HCT116 (cell line): ENCODE measurements around the gene RPL18. TPM values are rescaled to one million over a fixed set of nuclear protein-coding genes. Genes with fewer than 3 reads are reported as not detected.

Source experiments
- ATAC-seq: fragments of 200-7000 bp; cut with Tn5 transposase; 2 replicates; pipeline ENCODE4 v1.9.1; 2020; ENCODE audit warnings: mild to moderate bottlenecking, moderate library complexity
- BruUV-seq: library from RNA; stranded (reverse); fragments of 400-500 nt; replicated peaks from 2 replicates; lab custom pipeline; 2021; lab: Mats Ljungman, UMichigan
- CTCF ChIA-PET: fragments of 300-600 bp; sonication (Branson Sonifier 250); formaldehyde crosslinking; loops from one replicate; lab custom pipeline; 2021; ENCODE audit warnings: antibody characterized with exemption; lab: Charles Lee
- POLR2A ChIA-PET: fragments of 300-600, 350-600 bp; sonication (Branson Sonifier 250); formaldehyde crosslinking; loops from one replicate; lab custom pipeline; 2021; ENCODE audit warnings: antibody characterized with exemption; lab: Charles Lee
- RAD21 ChIA-PET, 2 experiments: fragments of 300-600 bp; sonication (Branson Sonifier 250); formaldehyde crosslinking; loops; one replicate each; lab custom pipeline; 2023; ENCODE audit warnings: low total read pairs in 2 of 2; ENCODE audit not compliant: uncharacterized antibody in 2 of 2, unreplicated experiment in 2 of 2, low non-redundant PET in 1 of 2; lab: Charles Lee
- DNase-seq: peaks from one replicate; pipeline ENCODE4 v3.0.0-alpha.2; 2010; ENCODE audit warnings: low read depth, low spot score
- H2AFZ ChIP-seq: fragments of 200-600 bp; shearing (Covaris generic), sonication (generic); 2 replicates; pipeline ENCODE4 v1.6.1; 2017; ENCODE audit warnings: low read depth, mixed run types, mixed read lengths, antibody characterized with exemption, low read length; ENCODE audit not compliant: poor library complexity, severe bottlenecking
- H3K27ac ChIP-seq: 2 replicates; pipeline ENCODE4 v1.5.1; 2012; ENCODE audit warnings: low read depth, low read length
- H3K27me3 ChIP-seq: fragments of 200-600 bp; sonication (generic); 2 replicates; pipeline ENCODE4 v1.6.1; 2016; ENCODE audit warnings: mixed run types, low read length, mixed read lengths; ENCODE audit not compliant: insufficient read depth
- H3K36me3 ChIP-seq, 2 experiments: fragments of 200-500 bp in 1 of 2; fragments of 200-600 bp in 1 of 2; sonication (Bioruptor generic) in 1 of 2; sonication (generic) in 1 of 2; 2 replicates each; pipeline versions ENCODE4 v1.5.1 to v1.6.1; 2014 to 2016; ENCODE audit warnings: low read length in 2 of 2, inconsistent platforms in 1 of 2, mixed read lengths in 1 of 2, mixed run types in 1 of 2; ENCODE audit not compliant: insufficient read depth in 2 of 2, control insufficient read depth in 1 of 2
- H3K4me1 ChIP-seq, 2 experiments: fragments of 200-600 bp in 1 of 2; sonication (generic) in 1 of 2; 2 replicates each; pipeline versions ENCODE4 v1.5.1 to v1.6.1; 2012 to 2017; ENCODE audit warnings: low read length in 2 of 2, inconsistent platforms in 1 of 2, mild to moderate bottlenecking in 1 of 2, mixed read lengths in 1 of 2, mixed run types in 1 of 2, moderate library complexity in 1 of 2; ENCODE audit not compliant: insufficient read depth in 2 of 2, control insufficient read depth in 1 of 2
- H3K4me2 ChIP-seq: fragments of 200-600 bp; sonication (generic); 2 replicates; pipeline ENCODE4 v1.6.1; 2017; ENCODE audit warnings: mixed run types, low read length, mixed read lengths
- H3K4me3 ChIP-seq, 2 experiments: fragments of 200-600 bp in 1 of 2; sonication (generic) in 1 of 2; replicated peaks in 1 of 2; 2 replicates each; pipeline ENCODE4 v1.5.1; 2011 to 2016; ENCODE audit warnings: low read length in 2 of 2, control low read depth in 1 of 2, low read depth in 1 of 2, mild to moderate bottlenecking in 1 of 2, mixed read lengths in 1 of 2, mixed run types in 1 of 2
- H3K79me2 ChIP-seq: fragments of 200-600 bp; sonication (generic); 2 replicates; pipeline ENCODE4 v1.6.1; 2017; ENCODE audit warnings: mild to moderate bottlenecking, mixed run types, low read length, moderate library complexity, mixed read lengths; ENCODE audit not compliant: insufficient read depth
- H3K9ac ChIP-seq: fragments of 200-600 bp; sonication (generic); 2 replicates; pipeline ENCODE4 v1.6.1; 2016; ENCODE audit warnings: low read length, mixed read lengths
- H3K9me2 ChIP-seq: fragments of 200-600 bp; sonication (generic), shearing (Covaris generic); 2 replicates; pipeline ENCODE4 v1.6.1; 2017; ENCODE audit warnings: mixed run types, mild to moderate bottlenecking, moderate library complexity; ENCODE audit not compliant: insufficient read depth
- H3K9me3 ChIP-seq, 2 experiments: fragments of 200-500 bp in 1 of 2; fragments of 200-600 bp in 1 of 2; sonication (Bioruptor generic) in 1 of 2; sonication (generic) in 1 of 2; 2 replicates each; pipeline ENCODE4 v1.6.1; 2014 to 2017; ENCODE audit warnings: low read length in 2 of 2, mixed read lengths in 2 of 2, inconsistent platforms in 1 of 2, low read depth in 1 of 2, mild to moderate bottlenecking in 1 of 2, mixed run types in 1 of 2, moderate library complexity in 1 of 2; ENCODE audit not compliant: control insufficient read depth in 1 of 2, insufficient read depth in 1 of 2
- H4K20me1 ChIP-seq: fragments of 200-600 bp; sonication (generic), shearing (Covaris generic); 2 replicates; pipeline ENCODE4 v1.6.1; 2017; ENCODE audit warnings: mixed run types, mild to moderate bottlenecking, moderate library complexity; ENCODE audit not compliant: insufficient read depth
- CBX3 ChIP-seq: IDR thresholded peaks from 2 replicates; pipeline ENCODE4 v1.6.1; 2012; ENCODE audit warnings: low read depth
- CEBPB ChIP-seq: IDR thresholded peaks from 2 replicates; pipeline ENCODE4 v1.6.1; 2012; ENCODE audit warnings: low read depth
- EGR1 ChIP-seq: IDR thresholded peaks from 2 replicates; pipeline ENCODE4 v1.6.1; 2012; ENCODE audit warnings: low read depth
- ELF1 ChIP-seq: IDR thresholded peaks from 2 replicates; pipeline ENCODE4 v1.6.1; 2012; ENCODE audit warnings: low read depth, borderline replicate concordance
- EZH2phosphoT487 ChIP-seq: fragments of 200-600 bp; IDR thresholded peaks from 2 replicates; pipeline ENCODE4 v1.6.1; 2018; ENCODE audit warnings: antibody characterized with exemption, borderline replicate concordance
- JUND ChIP-seq: IDR thresholded peaks from 2 replicates; pipeline ENCODE4 v1.6.1; 2012
- POLR2A ChIP-seq: IDR thresholded peaks from 2 replicates; pipeline ENCODE4 v1.7.0; 2011; ENCODE audit warnings: borderline replicate concordance; ENCODE audit not compliant: insufficient read depth, insufficient read length; ENCODE audit errors: extremely low read depth
- RAD21 ChIP-seq: IDR thresholded peaks from 2 replicates; pipeline ENCODE4 v1.6.1; 2012; ENCODE audit warnings: low read depth, mild to moderate bottlenecking
- SIN3A ChIP-seq: IDR thresholded peaks from 2 replicates; pipeline ENCODE4 v1.6.1; 2012; ENCODE audit warnings: low read depth
- SP1 ChIP-seq: IDR thresholded peaks from 2 replicates; pipeline ENCODE4 v1.6.1; 2012; ENCODE audit warnings: low read depth
- SRF ChIP-seq: IDR thresholded peaks from 2 replicates; pipeline ENCODE4 v1.6.1; 2012; ENCODE audit warnings: low read depth
- TCF7L2 ChIP-seq: IDR thresholded peaks from 2 replicates; pipeline ENCODE4 v1.7.0; 2011; ENCODE audit warnings: borderline replicate concordance, inconsistent platforms; ENCODE audit not compliant: insufficient read depth, insufficient read length; ENCODE audit errors: extremely low read depth
- YY1 ChIP-seq: IDR thresholded peaks from 2 replicates; pipeline ENCODE4 v1.6.1; 2011; ENCODE audit warnings: low read length, low read depth, moderate library complexity, mild to moderate bottlenecking; ENCODE audit not compliant: insufficient replicate concordance; ENCODE audit errors: extremely low read depth
- ZFX ChIP-seq: fragments of 450-650 bp; IDR thresholded peaks from 2 replicates; pipeline ENCODE4 v1.6.1; 2017
- ZNF274 ChIP-seq: fragments of 200-500 bp; sonication (Bioruptor generic); IDR thresholded peaks from 2 replicates; pipeline ENCODE4 v1.6.1; 2014; ENCODE audit warnings: mild to moderate bottlenecking, low read depth, low read length, inconsistent platforms
- intact Hi-C: fragments of 100-400 bp; cut with micrococcal nuclease; formaldehyde crosslinking; loops from 2 replicates; pipeline ENCODE4 v1.10.0; 2022
- total RNA-seq: library from RNA; stranded (reverse); gene quantifications from one replicate; pipeline ENCODE4 v1.2.1, GENCODE V29; 2021; ENCODE audit not compliant: unreplicated experiment
- TF ChIP-seq, protein P1 (sequence below): IDR thresholded peaks from 2 replicates; pipeline ENCODE4 v1.6.1; 2012
- TF ChIP-seq, protein P2 (sequence below): IDR thresholded peaks from 2 replicates; pipeline ENCODE4 v1.6.1; 2012
- TF ChIP-seq, protein P3 (sequence below), 3 experiments: fragments of 200-600 bp in 1 of 3; sonication (generic) in 1 of 3; IDR thresholded peaks in 2 of 3; conservative IDR thresholded peaks in 1 of 3; 2 replicates each; pipeline ENCODE4 v1.5.1; 2012 to 2017; ENCODE audit warnings: low read depth in 2 of 3, low read length in 2 of 3, antibody characterized with exemption in 1 of 3, borderline replicate concordance in 1 of 3, control low read depth in 1 of 3, mild to moderate bottlenecking in 1 of 3, mixed read lengths in 1 of 3, mixed run types in 1 of 3, moderate library complexity in 1 of 3; ENCODE audit not compliant: insufficient read depth in 1 of 3
- TF ChIP-seq, protein P4 (sequence below): IDR thresholded peaks from 2 replicates; pipeline ENCODE4 v1.6.1; 2011; ENCODE audit warnings: mild to moderate bottlenecking, low read length, moderate library complexity; ENCODE audit not compliant: insufficient replicate concordance; ENCODE audit errors: extremely low read depth
- TF ChIP-seq, protein P5 (sequence below): IDR thresholded peaks from 2 replicates; pipeline ENCODE4 v1.6.1; 2012; ENCODE audit warnings: low read depth

The RPL18 gene
- total RNA-seq, 1 experiment from 2014 or later, result 2,006 TPM

DNA sequence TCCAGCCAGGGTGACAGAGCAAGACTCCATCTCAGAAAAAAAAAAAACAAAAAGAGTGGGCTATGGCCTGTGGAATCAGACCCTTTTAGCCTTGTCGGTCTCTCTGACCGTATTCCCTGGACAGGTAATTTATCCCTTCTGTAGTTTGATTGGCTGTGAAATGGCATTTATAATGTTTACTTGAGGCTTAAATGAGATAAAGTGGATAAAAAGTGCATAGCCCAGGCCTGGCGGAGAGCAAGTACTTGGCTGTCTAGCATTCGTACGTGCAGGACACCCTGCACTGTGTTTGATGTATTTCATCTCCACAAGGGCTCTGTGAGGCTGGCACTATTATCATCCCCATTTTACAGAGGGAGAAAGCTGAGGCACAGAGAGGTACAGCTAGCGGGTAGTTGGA lies 46.8 kb upstream of the RPL18 start:
- POLR2A ChIA-PET, result no interaction called here
- ATAC-seq (no peak), DNase-seq (no peak)
- no TSS peak for BruUV-seq
- Histone ChIP-seq H3K4me1 (peaks cover under 1 to 7% of the 10 kb centered on the region in 2 experiments; a peak in 3 of 4 replicates), H3K9me2 (no peaks in the 10 kb centered on the region), H3K36me3 (no peaks in the 10 kb centered on the region), H3K4me2 (no peak overlapping the region), H3K9ac (no peak overlapping the region), H3K9me3 (no peaks in the 10 kb centered on the region), H3K79me2 (no peaks in the 10 kb centered on the region), H3K4me3 (no peak overlapping the region), H3K27ac (no peak overlapping the region), H2AFZ (no peak overlapping the region), H3K27me3 (no peaks in the 10 kb centered on the region), H4K20me1 (no peaks in the 10 kb centered on the region)
- RAD21 ChIA-PET, result no interaction called here
- intact Hi-C loops, result no loop called here
- CTCF ChIA-PET, result no interaction called here
- TF ChIP-seq, protein P1, sequence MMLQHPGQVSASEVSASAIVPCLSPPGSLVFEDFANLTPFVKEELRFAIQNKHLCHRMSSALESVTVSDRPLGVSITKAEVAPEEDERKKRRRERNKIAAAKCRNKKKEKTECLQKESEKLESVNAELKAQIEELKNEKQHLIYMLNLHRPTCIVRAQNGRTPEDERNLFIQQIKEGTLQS, result no peak
- no peak for TF ChIP-seq ELF1
- no peak for TF ChIP-seq JUND
- no peak for TF ChIP-seq SRF
- TF ChIP-seq POLR2A, result no peak
- TF ChIP-seq, protein P2, sequence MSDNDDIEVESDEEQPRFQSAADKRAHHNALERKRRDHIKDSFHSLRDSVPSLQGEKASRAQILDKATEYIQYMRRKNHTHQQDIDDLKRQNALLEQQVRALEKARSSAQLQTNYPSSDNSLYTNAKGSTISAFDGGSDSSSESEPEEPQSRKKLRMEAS, result no peak
- TF ChIP-seq, protein P3, sequence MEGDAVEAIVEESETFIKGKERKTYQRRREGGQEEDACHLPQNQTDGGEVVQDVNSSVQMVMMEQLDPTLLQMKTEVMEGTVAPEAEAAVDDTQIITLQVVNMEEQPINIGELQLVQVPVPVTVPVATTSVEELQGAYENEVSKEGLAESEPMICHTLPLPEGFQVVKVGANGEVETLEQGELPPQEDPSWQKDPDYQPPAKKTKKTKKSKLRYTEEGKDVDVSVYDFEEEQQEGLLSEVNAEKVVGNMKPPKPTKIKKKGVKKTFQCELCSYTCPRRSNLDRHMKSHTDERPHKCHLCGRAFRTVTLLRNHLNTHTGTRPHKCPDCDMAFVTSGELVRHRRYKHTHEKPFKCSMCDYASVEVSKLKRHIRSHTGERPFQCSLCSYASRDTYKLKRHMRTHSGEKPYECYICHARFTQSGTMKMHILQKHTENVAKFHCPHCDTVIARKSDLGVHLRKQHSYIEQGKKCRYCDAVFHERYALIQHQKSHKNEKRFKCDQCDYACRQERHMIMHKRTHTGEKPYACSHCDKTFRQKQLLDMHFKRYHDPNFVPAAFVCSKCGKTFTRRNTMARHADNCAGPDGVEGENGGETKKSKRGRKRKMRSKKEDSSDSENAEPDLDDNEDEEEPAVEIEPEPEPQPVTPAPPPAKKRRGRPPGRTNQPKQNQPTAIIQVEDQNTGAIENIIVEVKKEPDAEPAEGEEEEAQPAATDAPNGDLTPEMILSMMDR (IDR thresholded peaks at IDR 0.05 in 2 of 3, conservative IDR thresholded peaks at IDR 0.05 in 1 of 3; ENCODE audit: borderline replicate concordance in 1 of 3, insufficient read depth in 1 of 3, low read depth in 2 of 3, low read length in 2 of 3), result no peak
- TF ChIP-seq TCF7L2, result no peak
- no peak for TF ChIP-seq ZFX
- no peak for TF ChIP-seq SIN3A
- no peak for TF ChIP-seq ZNF274
- TF ChIP-seq EGR1, result no peak
- no peak for TF ChIP-seq RAD21
- TF ChIP-seq, protein P4, sequence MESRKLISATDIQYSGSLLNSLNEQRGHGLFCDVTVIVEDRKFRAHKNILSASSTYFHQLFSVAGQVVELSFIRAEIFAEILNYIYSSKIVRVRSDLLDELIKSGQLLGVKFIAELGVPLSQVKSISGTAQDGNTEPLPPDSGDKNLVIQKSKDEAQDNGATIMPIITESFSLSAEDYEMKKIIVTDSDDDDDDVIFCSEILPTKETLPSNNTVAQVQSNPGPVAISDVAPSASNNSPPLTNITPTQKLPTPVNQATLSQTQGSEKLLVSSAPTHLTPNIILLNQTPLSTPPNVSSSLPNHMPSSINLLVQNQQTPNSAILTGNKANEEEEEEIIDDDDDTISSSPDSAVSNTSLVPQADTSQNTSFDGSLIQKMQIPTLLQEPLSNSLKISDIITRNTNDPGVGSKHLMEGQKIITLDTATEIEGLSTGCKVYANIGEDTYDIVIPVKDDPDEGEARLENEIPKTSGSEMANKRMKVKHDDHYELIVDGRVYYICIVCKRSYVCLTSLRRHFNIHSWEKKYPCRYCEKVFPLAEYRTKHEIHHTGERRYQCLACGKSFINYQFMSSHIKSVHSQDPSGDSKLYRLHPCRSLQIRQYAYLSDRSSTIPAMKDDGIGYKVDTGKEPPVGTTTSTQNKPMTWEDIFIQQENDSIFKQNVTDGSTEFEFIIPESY, result no peak
- no peak for TF ChIP-seq CBX3
- TF ChIP-seq, protein P5, sequence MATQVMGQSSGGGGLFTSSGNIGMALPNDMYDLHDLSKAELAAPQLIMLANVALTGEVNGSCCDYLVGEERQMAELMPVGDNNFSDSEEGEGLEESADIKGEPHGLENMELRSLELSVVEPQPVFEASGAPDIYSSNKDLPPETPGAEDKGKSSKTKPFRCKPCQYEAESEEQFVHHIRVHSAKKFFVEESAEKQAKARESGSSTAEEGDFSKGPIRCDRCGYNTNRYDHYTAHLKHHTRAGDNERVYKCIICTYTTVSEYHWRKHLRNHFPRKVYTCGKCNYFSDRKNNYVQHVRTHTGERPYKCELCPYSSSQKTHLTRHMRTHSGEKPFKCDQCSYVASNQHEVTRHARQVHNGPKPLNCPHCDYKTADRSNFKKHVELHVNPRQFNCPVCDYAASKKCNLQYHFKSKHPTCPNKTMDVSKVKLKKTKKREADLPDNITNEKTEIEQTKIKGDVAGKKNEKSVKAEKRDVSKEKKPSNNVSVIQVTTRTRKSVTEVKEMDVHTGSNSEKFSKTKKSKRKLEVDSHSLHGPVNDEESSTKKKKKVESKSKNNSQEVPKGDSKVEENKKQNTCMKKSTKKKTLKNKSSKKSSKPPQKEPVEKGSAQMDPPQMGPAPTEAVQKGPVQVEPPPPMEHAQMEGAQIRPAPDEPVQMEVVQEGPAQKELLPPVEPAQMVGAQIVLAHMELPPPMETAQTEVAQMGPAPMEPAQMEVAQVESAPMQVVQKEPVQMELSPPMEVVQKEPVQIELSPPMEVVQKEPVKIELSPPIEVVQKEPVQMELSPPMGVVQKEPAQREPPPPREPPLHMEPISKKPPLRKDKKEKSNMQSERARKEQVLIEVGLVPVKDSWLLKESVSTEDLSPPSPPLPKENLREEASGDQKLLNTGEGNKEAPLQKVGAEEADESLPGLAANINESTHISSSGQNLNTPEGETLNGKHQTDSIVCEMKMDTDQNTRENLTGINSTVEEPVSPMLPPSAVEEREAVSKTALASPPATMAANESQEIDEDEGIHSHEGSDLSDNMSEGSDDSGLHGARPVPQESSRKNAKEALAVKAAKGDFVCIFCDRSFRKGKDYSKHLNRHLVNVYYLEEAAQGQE, result no peak
- no peak for TF ChIP-seq YY1
- no peak for TF ChIP-seq SP1
- TF ChIP-seq EZH2phosphoT487, result no peak
- no peak for TF ChIP-seq CEBPB
